HG02973 (cell line): ENCODE measurements around the gene MMP24OS.
"Not testable (repeated sequence)": the region's sequence is repeated elsewhere in the genome, so short reads cannot be mapped to it uniquely, and the experiment has no call there.

Experiments
- ATAC-seq: cut with Tn5 transposase; IDR thresholded peaks from one replicate; pipeline ENCODE4 v1.9.1; 2021; ENCODE audit warnings: moderate library complexity; ENCODE audit not compliant: unreplicated experiment

The MMP24OS gene

DNA sequence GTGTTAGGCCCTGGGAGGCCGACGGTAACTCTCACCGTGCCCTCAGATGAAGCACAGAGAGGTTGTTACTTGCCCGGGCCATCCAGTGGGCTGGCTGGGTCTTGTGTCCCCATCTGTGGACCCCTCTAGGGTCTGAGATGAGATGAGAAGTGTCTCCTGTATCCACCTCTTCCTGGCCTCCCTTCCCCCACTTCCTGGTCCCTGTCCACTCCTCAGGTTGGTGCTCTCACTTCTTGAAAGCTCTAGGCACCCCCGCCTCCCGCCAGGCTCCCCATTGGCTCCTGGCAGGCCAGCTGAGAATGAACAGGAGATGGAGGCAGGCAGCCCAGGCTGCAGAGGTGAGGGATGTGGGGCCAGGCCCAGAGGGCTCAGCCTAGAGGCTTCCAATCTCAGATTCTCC is 1.5 kb downstream of the MMP24OS start:
- no peak for ATAC-seq

DNA sequence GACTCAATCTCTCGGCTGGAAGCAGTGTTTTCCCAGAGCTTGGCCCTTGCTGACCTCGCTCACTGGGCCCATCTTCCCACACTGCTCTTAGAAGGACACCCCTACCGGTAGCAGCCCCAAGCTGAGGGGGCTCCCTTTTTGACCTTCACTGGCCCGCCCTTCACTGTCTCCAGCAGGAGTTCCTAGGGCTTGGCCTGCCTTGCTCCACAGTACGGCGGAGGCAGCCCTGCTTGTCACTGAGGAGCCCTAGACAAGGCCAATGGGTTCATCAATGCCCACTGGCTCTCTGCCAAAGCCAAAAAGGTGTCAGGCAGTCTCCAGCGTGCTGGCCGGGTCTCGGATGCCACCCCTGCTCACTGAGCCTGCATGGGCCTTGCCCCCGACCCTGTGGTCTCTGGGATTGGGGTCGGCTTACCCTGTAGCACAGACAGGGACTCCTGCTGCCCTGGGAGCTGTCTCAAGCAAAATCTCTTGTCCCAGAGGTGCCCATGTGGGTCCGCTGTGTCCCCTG is 2.1 kb downstream of the MMP24OS start:
- no peak for ATAC-seq

DNA sequence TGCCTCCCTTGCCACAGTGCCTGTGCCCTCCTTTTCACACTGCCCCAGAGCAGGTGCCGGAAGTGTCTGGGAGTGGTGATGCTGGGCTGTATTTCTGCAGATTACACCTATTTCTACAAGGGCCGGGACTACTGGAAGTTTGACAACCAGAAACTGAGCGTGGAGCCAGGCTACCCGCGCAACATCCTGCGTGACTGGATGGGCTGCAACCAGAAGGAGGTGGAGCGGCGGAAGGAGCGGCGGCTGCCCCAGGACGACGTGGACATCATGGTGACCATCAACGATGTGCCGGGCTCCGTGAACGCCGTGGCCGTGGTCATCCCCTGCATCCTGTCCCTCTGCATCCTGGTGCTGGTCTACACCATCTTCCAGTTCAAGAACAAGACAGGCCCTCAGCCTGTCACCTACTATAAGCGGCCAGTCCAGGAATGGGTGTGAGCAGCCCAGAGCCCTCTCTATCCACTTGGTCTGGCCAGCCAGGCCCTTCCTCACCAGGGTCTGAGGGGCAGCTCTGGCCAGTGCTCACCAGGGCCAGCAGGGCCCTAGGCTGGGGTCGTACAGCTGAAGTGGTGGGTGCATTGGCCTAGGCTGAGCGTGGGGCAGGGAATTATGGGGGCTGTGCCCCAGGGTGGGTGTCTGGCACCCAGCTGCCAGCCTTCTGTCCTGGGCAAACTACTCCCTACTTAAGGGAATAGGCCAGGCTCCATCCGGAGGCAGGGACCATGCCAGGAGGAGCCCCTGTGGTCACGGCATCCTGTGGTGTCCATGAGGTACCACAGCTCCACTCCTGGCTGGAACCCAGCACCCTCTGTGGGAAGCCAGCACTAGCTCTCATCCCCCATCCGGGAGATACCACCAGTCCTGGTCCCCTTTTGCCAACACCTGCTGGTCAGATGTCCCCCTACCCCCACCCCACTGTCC is 3.5 kb downstream of the MMP24OS start:
- ATAC-seq = no peak

DNA sequence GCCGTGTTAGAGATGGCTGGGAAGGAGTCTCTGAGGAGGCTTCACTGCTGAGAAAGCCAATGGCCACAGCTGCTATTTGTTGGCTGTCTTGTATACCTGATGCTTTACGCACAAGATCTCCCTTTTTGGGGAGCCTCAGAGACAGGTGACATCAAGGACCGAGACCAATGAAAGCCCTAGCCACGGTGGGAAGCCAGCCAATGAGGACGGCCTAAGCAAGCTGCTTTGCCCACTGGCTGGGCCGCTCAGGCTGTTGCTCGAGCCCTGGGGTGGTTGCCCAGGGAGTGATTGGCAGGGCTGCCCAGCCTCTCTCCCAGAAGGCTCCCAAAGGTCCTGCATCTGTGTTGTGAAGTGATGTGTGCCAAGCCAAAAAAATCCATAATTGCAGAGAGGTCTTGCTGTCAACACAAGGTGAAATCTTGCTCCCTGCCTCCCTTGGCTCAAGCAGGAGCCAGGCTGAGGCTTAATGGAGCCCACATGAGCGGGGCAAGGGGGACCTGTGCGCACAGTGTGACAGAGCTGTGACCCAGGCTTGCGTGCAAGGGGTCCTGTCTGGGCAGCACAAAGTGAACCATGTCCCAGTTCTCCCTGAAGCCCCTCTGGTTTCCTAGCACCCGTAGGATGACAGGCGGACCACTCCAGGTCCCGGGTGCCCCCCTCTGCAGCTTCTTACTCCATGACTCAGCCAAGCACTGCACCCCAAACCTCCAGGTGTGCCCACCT is 4.3 kb downstream of the MMP24OS start:
- ATAC-seq = no peak

DNA sequence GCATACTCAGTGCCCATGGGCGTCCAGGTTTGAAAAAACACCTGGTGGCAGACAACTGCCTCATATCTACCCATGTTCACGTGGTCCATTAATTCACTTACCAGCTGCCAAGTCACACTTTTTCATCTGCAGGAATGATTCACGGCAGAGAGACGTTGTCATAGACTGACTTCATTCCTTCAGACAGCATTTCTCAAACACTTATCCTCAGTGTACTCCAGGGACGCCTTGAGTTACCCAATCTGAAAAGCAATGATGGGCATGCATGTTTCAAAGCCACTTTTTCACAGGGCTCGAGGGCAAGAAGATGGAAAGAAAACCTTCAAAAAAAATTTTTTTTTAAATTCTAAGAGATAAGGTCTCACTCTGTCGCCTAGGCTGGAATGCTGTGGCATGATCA is 6.0 kb downstream of the MMP24OS start:
- ATAC-seq = no peak

DNA sequence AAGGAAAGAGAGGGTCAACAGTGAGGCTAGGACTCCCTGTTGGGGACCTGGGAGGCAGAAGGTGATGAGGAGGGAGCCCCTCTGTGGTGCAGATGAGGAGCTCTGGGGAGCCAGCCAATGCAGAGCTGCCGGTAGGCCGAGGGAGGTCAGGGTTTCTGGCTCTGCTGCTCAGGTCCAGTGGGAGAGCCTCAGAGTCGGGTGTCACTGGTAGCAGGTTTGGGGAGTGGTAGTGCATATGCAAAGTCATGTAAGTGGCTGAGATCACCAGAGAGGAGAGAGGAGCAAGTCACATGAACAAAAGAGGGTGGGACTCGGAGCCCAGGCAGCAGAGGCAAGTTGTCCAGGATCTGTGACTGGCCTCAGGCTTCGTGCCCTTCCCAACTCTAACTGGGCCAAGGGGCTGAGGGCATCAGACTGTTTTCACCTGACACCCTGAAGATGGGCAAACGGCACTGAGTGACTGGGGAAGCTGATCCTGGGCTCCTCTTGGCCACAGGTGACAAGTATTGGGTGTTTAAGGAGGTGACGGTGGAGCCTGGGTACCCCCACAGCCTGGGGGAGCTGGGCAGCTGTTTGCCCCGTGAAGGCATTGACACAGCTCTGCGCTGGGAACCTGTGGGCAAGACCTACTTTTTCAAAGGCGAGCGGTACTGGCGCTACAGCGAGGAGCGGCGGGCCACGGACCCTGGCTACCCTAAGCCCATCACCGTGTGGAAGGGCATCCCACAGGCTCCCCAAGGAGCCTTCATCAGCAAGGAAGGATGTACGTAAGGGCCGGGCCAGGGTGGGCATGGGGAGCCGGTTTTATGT is 6.6 kb downstream of the MMP24OS start:
- no peak for ATAC-seq

DNA sequence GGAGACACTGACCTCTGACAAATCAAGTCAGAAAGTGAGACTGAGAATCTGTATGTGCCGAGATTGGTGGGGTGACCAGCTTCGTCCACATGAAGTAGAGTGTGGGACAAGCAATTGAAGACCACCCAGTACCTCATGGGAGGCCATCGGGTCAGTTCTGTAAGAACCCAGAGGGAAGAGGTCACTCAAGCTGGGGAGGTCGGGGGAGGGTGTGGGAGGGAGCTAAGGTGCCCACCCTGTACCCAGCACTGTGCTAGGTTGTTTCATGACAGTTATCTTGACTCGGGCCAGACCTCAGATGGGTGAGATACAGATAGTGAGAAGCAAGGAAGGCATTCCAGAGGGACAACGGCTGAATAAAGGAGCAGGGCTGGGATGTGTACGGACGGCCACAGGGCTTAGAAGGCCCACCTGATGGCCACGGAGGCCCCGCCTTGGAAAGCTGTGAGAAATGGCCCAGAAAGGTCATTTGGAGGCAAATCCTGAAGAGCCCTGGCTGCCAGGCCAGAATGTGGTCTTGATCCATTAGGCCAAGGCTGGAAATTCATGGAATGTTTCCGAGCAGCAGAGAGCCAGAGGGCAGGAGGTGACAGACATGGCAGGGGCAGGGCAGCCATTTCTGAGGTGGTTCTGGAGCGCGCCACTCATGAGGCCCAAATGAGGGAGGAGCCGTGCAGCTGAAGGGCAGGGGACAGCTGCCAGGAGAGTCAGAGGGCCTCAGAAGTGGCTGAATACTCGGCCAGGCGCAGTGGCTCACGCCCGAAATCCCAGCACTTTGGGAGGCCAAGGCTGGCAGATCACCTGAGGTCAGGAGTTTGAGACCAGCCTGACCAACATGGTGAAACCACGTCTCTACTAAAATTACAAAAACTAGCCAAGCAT is 7.7 kb downstream of the MMP24OS start:
- no peak for ATAC-seq

DNA sequence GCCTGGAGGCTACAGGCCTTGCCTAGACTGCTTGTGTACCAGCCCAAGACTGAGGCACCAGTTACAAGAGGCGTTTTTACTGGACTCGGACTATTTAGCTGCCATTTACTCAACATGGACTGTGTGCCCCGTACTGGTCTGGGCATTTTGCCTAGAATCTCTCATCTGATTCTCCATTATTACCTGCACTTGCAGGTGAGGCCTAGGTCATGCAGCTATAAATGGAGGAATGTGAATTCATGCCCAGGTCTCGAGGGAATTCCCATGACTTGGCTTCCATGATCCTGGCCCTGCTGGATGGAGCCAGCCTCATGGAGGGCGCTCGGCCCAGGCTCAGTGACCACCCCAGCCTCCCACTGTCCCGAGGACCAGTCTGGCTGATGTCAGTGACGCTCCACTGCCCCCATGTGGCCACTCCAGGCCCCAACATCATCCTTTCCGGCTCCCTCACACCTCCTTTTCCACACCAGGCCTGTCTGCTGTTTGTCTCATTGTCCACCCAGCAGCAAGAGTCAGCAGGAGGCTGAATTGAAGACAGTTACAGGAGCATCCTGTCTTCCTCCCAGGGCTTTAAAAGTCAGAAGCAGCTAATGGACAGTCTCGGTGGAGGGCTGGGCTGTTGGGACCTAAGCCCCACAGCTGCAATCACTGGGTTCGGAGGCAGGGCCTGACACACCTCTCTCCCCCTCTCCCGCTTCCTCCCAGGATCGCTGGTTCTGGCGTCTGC is 8.7 kb downstream of the MMP24OS start:
- ATAC-seq = no peak

DNA sequence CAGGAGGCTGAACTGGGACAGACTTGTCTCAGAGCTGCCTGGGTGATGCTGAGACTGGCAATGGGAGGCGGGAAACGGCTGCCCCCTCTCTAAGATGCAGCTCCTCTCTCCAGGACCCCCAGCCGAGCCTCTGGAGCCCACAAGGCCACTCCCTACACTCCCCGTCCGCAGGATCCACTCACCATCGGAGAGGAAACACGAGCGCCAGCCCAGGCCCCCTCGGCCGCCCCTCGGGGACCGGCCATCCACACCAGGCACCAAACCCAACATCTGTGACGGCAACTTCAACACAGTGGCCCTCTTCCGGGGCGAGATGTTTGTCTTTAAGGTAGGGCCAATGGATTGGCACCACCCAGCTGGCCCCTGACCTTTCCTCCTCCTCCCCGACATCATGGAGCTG is 10.8 kb downstream of the MMP24OS start:
- ATAC-seq = no peak

DNA sequence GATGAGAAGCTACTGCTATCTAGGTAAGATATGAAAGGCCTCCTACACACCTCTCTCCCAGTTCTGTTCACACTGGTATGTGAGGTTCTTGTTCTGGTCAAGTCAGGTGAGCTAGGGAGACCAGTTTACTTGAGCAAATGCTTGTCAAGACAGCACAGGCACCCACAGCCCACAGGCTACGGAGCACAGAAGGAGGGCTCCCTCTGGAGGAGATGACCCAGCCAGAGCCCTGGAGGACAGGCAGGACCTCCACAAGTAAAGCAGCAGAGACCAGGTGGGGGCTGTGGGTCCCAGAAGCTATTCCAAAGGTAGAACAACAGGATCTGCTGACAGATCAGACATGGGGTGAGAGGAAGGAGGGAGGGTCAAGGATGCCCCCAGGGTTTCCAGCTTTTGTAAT is 13.2 kb downstream of the MMP24OS start:
- no peak for ATAC-seq

DNA sequence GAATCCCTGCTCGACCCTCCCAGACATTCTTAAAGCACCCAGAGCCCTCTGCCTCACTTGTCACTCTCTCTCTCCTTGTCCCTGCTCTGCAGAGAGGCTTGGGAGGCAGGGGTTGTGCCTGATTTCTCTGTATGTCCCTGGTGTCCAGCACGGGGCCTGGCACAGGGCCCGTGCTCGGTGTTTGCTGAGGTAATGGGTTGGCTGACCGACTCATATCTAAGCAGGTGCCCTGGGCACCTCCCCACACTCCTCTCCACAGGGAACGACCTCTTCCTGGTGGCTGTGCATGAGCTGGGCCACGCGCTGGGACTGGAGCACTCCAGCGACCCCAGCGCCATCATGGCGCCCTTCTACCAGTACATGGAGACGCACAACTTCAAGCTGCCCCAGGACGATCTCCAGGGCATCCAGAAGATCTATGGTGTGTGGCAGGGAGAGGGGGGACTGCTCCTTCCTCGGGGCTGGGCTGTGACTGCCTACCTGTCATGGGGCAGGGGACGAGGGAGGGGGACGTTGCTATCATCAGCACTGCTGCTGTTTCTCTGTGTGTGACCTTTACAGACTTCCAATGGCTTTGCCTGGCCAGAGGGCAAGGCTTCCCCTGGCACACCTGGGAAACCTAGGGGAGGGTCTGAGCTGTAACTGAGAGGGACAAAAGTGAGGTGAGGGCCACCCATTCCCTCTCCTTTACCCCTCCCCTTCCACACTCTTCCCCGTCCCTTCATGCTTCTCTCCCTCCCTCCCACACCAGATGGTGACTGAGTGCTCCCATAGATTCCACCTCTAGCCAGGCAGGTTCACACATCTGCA is 14.2 kb downstream of the MMP24OS start:
- no peak for ATAC-seq

DNA sequence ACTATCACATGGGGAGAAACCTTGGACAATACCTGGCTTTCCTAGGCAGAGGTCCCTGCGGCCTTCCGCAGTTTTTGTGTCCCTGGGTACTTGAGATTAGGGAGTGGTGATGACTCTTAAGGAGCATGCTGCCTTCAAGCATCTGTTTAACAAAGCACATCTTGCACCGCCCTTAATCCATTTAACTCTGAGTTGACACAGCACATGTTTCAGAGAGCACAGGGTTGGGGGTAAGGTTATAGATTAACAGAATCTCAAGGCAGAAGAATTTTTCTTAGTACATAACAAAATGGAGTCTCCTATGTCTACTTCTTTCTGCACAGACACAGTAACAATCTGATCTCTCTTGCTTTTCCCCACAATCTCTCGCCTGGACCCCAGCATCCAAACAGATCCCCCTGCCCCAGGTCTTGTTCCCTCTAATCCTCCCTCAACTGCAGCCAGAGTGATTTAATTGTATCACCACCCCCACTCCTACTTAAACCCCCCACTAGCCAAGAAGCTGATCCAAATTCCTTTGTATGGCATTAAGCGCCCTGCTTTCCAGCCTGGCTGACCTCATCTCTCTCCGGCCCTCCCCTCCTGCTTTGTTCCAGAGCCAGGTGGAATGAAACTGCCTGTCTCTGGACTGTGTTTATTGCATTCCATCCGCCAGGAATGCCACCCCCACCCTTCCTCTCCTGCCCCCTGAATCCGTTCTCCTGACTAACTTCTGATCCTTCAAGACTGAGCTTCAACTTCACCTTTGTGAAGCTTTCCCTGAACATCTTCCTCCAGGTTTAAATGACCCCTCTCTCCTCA is 15.0 kb downstream of the MMP24OS start:
- not testable (repeated sequence) for ATAC-seq

DNA sequence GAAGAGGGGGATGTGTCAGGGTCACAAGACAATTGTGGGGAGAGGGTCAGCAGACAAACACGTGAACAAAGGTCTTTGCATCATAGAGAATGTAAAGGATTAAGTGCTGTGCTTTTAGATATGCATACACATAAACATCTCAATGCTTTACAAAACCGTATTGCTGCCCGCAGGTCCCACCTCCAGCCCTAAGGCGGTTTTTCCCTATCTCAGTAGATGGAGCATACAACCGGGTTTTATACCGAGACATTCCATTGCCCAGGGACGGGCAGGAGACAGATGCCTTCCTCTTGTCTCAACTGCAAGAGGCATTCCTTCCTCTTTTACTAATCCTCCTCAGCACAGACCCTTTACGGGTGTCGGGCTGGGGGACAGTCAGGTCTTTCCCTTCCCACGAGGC is 15.6 kb downstream of the MMP24OS start:
- ATAC-seq = not testable (repeated sequence)

DNA sequence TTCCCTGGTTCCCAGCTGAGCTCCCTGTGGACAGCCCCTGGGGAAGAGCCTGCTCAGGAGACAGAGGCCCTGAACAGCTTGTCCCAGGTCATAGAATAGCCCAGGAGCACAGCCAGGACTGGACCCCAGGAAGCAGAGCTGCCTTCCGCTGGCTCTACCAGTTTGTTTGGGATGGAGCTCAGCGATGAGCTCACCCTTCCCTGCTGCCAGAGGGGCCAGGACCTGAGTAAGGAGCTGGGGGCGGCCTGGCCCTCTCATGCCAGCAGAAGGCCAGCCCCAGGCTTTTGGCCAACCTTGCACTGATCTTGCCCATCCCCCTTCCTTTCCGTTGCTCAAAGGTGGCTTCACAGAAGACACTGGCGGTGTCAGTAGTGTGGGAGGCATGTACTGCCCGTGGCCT is 17.5 kb downstream of the MMP24OS start:
- ATAC-seq = no peak

DNA sequence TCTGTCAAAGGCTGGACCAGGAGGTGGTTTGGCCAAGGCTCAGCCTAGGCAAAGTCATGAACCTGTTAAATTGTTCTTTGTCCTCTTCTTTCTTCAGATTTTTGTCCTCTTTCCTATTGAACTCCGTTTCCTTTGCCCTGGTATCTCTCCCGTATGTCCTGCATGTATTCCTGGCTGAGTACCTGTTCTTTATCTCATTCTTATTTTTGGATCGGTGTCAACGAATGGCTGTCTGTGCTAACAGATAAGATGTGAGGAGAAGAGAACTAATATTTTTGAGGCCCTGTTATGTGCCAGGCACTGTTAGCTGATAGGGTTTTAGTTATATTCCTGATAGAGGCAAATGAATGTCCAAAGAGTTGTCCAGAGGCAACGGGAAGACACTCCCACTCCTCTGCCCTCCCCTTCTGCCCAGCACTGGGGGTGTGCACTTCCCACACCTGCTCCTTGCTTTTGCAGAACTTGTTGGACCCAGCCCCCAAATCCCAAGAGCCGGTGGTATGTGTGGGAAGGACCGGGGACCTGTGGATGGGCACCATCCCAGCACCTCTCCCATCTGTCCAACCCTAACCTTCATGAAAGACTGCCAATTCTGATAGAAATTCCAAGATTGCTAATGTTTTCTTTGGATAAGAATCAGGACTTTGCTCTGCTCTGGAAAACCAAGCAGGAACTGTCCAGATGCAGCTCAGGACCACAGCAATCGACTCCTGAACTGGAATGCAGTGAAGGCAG is 20.6 kb downstream of the MMP24OS start:
- no peak for ATAC-seq

DNA sequence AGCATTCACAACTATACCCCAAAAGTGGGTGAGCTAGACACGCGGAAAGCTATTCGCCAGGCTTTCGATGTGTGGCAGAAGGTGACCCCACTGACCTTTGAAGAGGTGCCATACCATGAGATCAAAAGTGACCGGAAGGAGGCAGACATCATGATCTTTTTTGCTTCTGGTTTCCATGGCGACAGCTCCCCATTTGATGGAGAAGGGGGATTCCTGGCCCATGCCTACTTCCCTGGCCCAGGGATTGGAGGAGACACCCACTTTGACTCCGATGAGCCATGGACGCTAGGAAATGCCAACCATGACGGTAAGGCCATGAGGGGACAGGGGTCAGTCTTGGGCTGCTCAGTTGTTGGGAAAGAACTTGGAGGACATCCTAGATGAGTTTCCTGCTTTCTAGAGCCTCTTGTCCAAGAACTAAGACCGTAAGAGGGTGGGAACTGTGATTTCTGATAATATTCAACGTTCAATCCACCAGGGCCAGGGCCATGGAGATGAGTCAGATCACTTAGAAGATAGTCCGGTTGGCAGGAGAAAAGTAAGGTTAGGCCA is 23.4 kb downstream of the MMP24OS start:
- no peak for ATAC-seq

DNA sequence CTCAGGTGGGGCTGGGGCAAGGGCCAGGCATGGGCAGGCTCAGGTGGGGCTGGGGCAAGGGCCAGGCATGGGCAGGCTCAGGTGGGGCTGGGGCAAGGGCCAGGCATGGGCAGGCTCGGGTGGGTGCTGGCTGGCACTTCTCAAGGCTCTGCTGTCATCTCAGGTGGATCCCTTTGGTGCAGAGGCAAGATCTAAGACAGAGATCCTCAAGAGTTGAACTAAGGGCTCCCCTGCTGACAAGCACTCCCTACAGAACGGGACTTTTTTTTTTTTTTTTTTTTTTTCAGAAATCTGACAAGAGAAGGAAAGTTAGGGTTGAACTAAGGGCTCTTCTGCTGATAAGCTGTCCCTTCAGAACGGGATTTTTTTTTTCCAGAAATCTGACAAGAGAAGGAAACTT is 24.9 kb downstream of the MMP24OS start:
- ATAC-seq = no peak
